Measurements from ENCODE around the gene PRXL2B. TPM values are rescaled to one million over a fixed set of nuclear protein-coding genes. Genes with fewer than 3 reads are reported as not detected.

PRXL2B gene
- total RNA-seq, 5 donors from 2014 or later (not counting 1 experiment from before 2014, with no cell fraction given), result 17.3 to 37.6 (median 35.3) TPM

GRCh38 chr1:2561898-2562895, 24.4 kb upstream of the PRXL2B start:
- H3K27me3 ChIP-seq (replicated peaks in 1 of 2; ENCODE audit: control insufficient read depth in 2 of 2, extremely low read depth in 1 of 2, insufficient read depth in 2 of 2, low read length in 1 of 2), result no peaks in the 10 kb centered on the region
- ATAC-seq (replicated peaks in 1 of 4) (peak in 3 of 4 experiments; percentile 46 to 61 (median 55)), DNase-seq (peak in 2 of 35 experiments; percentile 30 to 46)
- ChIA-PET POLR2A (interaction anchor here in 1 of 2 donors (0.6 kb wide), 1 partner anchor 405 kb away, joined by 8 read pairs; no protein-coding TSS in a partner anchor), CTCF (interaction anchor here (0.6 to 2.1 kb wide), 3 partner anchors 15 to 147 kb away, joined by 3 to 10 read pairs (median 5); no protein-coding TSS in a partner anchor)
- H3K9me3 Mint-ChIP-seq, result no peaks in the 10 kb centered on the region
- H3K4me1 ChIP-seq (ENCODE audit: control insufficient read depth in 1 of 2, extremely low read depth in 1 of 2, insufficient read depth in 2 of 2, low read length in 2 of 2), result peaks cover 7 to 44% of the 10 kb centered on the region in 2 experiments
- H3K27me3 Mint-ChIP-seq, result no peaks in the 10 kb centered on the region
- no peak overlapping the region for H3K27ac ChIP-seq (ENCODE audit: low read length)
- WGBS (ENCODE audit: insufficient coverage), result 97% methylated on average over 14 of the region's 24 CpGs
- H3K36me3 Mint-ChIP-seq, result peaks cover 4% of the 10 kb centered on the region
- H3K36me3 ChIP-seq (ENCODE audit: control insufficient read depth in 2 of 2, extremely low read depth in 1 of 2, insufficient read depth in 1 of 2, low read length in 1 of 2), result peaks cover 11 to 61% of the 10 kb centered on the region in 2 donors
- no peaks in the 10 kb centered on the region for H3K9me3 ChIP-seq
- no peak overlapping the region for H3K27ac Mint-ChIP-seq
- H3K4me3 Mint-ChIP-seq, result no peak overlapping the region
- H3K4me1 Mint-ChIP-seq, result peaks cover 22 to 30% (median 22%) of the 10 kb centered on the region in 3 donors
- no peak overlapping the region for H3K4me3 ChIP-seq (ENCODE audit: control insufficient read depth in 1 of 2, extremely low read depth in 1 of 2, low read length in 1 of 2)

GRCh38 chr1:2563205-2563604, 23.4 kb upstream of the PRXL2B start:
- Histone ChIP-seq H3K36me3 (ENCODE audit: control insufficient read depth in 2 of 2, extremely low read depth in 1 of 2, insufficient read depth in 1 of 2, low read length in 1 of 2) (peaks cover 11 to 57% of the 10 kb centered on the region in 2 donors), H3K4me1 (ENCODE audit: control insufficient read depth in 1 of 2, extremely low read depth in 1 of 2, insufficient read depth in 2 of 2, low read length in 2 of 2) (peaks cover 0 to 34% of the 10 kb centered on the region in 2 experiments), H3K4me3 (ENCODE audit: control insufficient read depth in 1 of 2, extremely low read depth in 1 of 2, low read length in 1 of 2) (no peak overlapping the region), H3K27ac (ENCODE audit: low read length) (no peak overlapping the region), H3K27me3 (replicated peaks in 1 of 2; ENCODE audit: control insufficient read depth in 2 of 2, extremely low read depth in 1 of 2, insufficient read depth in 2 of 2, low read length in 1 of 2) (no peaks in the 10 kb centered on the region), H3K9me3 (no peaks in the 10 kb centered on the region)
- Mint-ChIP-seq H3K4me1 (peaks cover 13 to 21% (median 13%) of the 10 kb centered on the region in 3 donors), H3K27ac (no peak overlapping the region), H3K4me3 (no peak overlapping the region), H3K36me3 (peaks cover 4% of the 10 kb centered on the region), H3K27me3 (no peaks in the 10 kb centered on the region), H3K9me3 (no peaks in the 10 kb centered on the region)
- ChIA-PET CTCF (interaction anchor here in 1 of 2 donors (0.6 kb wide), 1 partner anchor 149 kb away, joined by 4 read pairs; no protein-coding TSS in a partner anchor), POLR2A (no interaction called here)
- 89% methylated on average over 3 of the region's 18 CpGs for WGBS (ENCODE audit: insufficient coverage)
- ATAC-seq (replicated peaks in 1 of 4), result no peak
- DNase-seq, result peak in 1 of 35 experiments; percentile 1

- Mint-ChIP-seq H3K36me3 (peaks cover 4% of the 10 kb centered on the region), H3K4me3 (no peak overlapping the region), H3K9me3 (no peaks in the 10 kb centered on the region), H3K27ac (no peak overlapping the region), H3K27me3 (no peaks in the 10 kb centered on the region), H3K4me1 (peaks cover 6 to 13% (median 6%) of the 10 kb centered on the region in 3 donors)
- H3K4me1 ChIP-seq (ENCODE audit: control insufficient read depth in 1 of 2, extremely low read depth in 1 of 2, insufficient read depth in 2 of 2, low read length in 2 of 2), result peaks cover 0 to 24% of the 10 kb centered on the region in 2 experiments
- ChIA-PET POLR2A (no interaction called here), CTCF (no interaction called here)
- H3K27me3 ChIP-seq (replicated peaks in 1 of 2; ENCODE audit: control insufficient read depth in 2 of 2, extremely low read depth in 1 of 2, insufficient read depth in 2 of 2, low read length in 1 of 2), result no peaks in the 10 kb centered on the region
- WGBS (ENCODE audit: insufficient coverage), result 82% methylated on average over 11 of the region's 20 CpGs
- no peak overlapping the region for H3K4me3 ChIP-seq (ENCODE audit: control insufficient read depth in 1 of 2, extremely low read depth in 1 of 2, low read length in 1 of 2)
- H3K36me3 ChIP-seq (ENCODE audit: control insufficient read depth in 2 of 2, extremely low read depth in 1 of 2, insufficient read depth in 1 of 2, low read length in 1 of 2), result peaks cover 9 to 47% of the 10 kb centered on the region in 2 donors
- H3K9me3 ChIP-seq, result no peaks in the 10 kb centered on the region
- no peak overlapping the region for H3K27ac ChIP-seq (ENCODE audit: low read length)
- no peak for DNase-seq
- ATAC-seq (replicated peaks in 1 of 4), result no peak
Measured at GRCh38 chr1:2564006-2564814, 22.4 kb upstream of the PRXL2B start.

- no peaks in the 10 kb centered on the region for H3K9me3 ChIP-seq
Measured at GRCh38 chr1:2564815-2565374, 21.7 kb upstream of the PRXL2B start.

GRCh38 chr1:2566101-2567045, 20.2 kb upstream of the PRXL2B start:
- Histone ChIP-seq H3K9me3 (no peaks in the 10 kb centered on the region), H3K27ac (ENCODE audit: low read length) (no peak overlapping the region), H3K4me3 (ENCODE audit: control insufficient read depth in 1 of 2, extremely low read depth in 1 of 2, low read length in 1 of 2) (no peak overlapping the region), H3K4me1 (ENCODE audit: control insufficient read depth in 1 of 2, extremely low read depth in 1 of 2, insufficient read depth in 2 of 2, low read length in 2 of 2) (peaks cover 0 to 7% of the 10 kb centered on the region in 2 experiments), H3K36me3 (ENCODE audit: control insufficient read depth in 2 of 2, extremely low read depth in 1 of 2, insufficient read depth in 1 of 2, low read length in 1 of 2) (peaks cover 3 to 26% of the 10 kb centered on the region in 2 donors), H3K27me3 (replicated peaks in 1 of 2; ENCODE audit: control insufficient read depth in 2 of 2, extremely low read depth in 1 of 2, insufficient read depth in 2 of 2, low read length in 1 of 2) (no peaks in the 10 kb centered on the region)
- Mint-ChIP-seq H3K4me1 (peaks cover 2 to 5% (median 2%) of the 10 kb centered on the region in 3 donors), H3K27me3 (no peaks in the 10 kb centered on the region), H3K4me3 (no peak overlapping the region), H3K9me3 (no peaks in the 10 kb centered on the region), H3K36me3 (peaks cover 2% of the 10 kb centered on the region), H3K27ac (peak overlapping the region in 1 of 2 donors; percentile 39)
- ChIA-PET CTCF (no interaction called here), POLR2A (no interaction called here)
- ATAC-seq (replicated peaks in 1 of 4) (no peak), DNase-seq (no peak)
- WGBS (ENCODE audit: insufficient coverage), result 68% methylated on average over 14 of the region's 34 CpGs

More at GRCh38 chr1:2564815-2565374, 21.7 kb upstream of the PRXL2B start:
- ATAC-seq (replicated peaks in 1 of 4) (no peak), DNase-seq (no peak)
- ChIA-PET POLR2A (no interaction called here), CTCF (no interaction called here)
- no peaks in the 10 kb centered on the region for H3K27me3 ChIP-seq (replicated peaks in 1 of 2; ENCODE audit: control insufficient read depth in 2 of 2, extremely low read depth in 1 of 2, insufficient read depth in 2 of 2, low read length in 1 of 2)
- H3K27ac Mint-ChIP-seq, result no peak overlapping the region
- peaks cover 4% of the 10 kb centered on the region for H3K36me3 Mint-ChIP-seq
- no peak overlapping the region for H3K4me3 ChIP-seq (ENCODE audit: control insufficient read depth in 1 of 2, extremely low read depth in 1 of 2, low read length in 1 of 2)
- H3K4me1 ChIP-seq (ENCODE audit: control insufficient read depth in 1 of 2, extremely low read depth in 1 of 2, insufficient read depth in 2 of 2, low read length in 2 of 2), result peaks cover 0 to 17% of the 10 kb centered on the region in 2 experiments
- peaks cover 5 to 10% (median 6%) of the 10 kb centered on the region in 3 donors for H3K4me1 Mint-ChIP-seq
- peaks cover 9 to 41% of the 10 kb centered on the region in 2 donors for H3K36me3 ChIP-seq (ENCODE audit: control insufficient read depth in 2 of 2, extremely low read depth in 1 of 2, insufficient read depth in 1 of 2, low read length in 1 of 2)
- no peaks in the 10 kb centered on the region for H3K27me3 Mint-ChIP-seq
- H3K4me3 Mint-ChIP-seq, result no peak overlapping the region
- WGBS (ENCODE audit: insufficient coverage), result 69% methylated on average over 11 of the region's 14 CpGs
- no peak overlapping the region for H3K27ac ChIP-seq (ENCODE audit: low read length)
- no peaks in the 10 kb centered on the region for H3K9me3 Mint-ChIP-seq

All from T-cell (primary cell).